Effector memory CD8-positive, alpha-beta T cell (primary cell): Measurements from ENCODE around the gene PRAF2.

ENCODE experiments used
- ATAC-seq: fragments of 150-1000 bp; cut with Tn5 transposase; replicated peaks from 2 replicates; pipeline ENCODE4 v1.10.0; 2021; ENCODE audit warnings: mild to moderate bottlenecking, moderate library complexity
- DNase-seq, 3 experiments: peaks; one replicate each; pipeline ENCODE4 v3.0.0; 2021
- H3K27ac Mint-ChIP-seq, 2 donors: one replicate each; pipeline ENCODE4 v1.8.0; 2022; ENCODE audit warnings: mild to moderate bottlenecking in 2 of 2, mixed read lengths in 2 of 2, moderate library complexity in 2 of 2
- H3K27me3 Mint-ChIP-seq, 2 donors: one replicate each; pipeline ENCODE4 v1.8.0; 2022; ENCODE audit warnings: mixed read lengths in 2 of 2
- H3K36me3 Mint-ChIP-seq: one replicate; pipeline ENCODE4 v1.8.0; 2022; ENCODE audit warnings: mild to moderate bottlenecking, moderate library complexity, mixed read lengths; ENCODE audit not compliant: insufficient read depth
- H3K4me1 Mint-ChIP-seq, 2 donors: one replicate each; pipeline ENCODE4 v1.8.0; 2022; ENCODE audit warnings: low read depth in 2 of 2, mixed read lengths in 2 of 2
- H3K4me3 Mint-ChIP-seq, 2 donors: one replicate each; pipeline ENCODE4 v1.8.0; 2022; ENCODE audit warnings: mild to moderate bottlenecking in 2 of 2, mixed read lengths in 2 of 2, moderate library complexity in 2 of 2
- H3K9me3 Mint-ChIP-seq, 2 donors: one replicate each; pipeline ENCODE4 v1.8.0; 2022; ENCODE audit warnings: mixed read lengths in 2 of 2

Gene PRAF2

DNA sequence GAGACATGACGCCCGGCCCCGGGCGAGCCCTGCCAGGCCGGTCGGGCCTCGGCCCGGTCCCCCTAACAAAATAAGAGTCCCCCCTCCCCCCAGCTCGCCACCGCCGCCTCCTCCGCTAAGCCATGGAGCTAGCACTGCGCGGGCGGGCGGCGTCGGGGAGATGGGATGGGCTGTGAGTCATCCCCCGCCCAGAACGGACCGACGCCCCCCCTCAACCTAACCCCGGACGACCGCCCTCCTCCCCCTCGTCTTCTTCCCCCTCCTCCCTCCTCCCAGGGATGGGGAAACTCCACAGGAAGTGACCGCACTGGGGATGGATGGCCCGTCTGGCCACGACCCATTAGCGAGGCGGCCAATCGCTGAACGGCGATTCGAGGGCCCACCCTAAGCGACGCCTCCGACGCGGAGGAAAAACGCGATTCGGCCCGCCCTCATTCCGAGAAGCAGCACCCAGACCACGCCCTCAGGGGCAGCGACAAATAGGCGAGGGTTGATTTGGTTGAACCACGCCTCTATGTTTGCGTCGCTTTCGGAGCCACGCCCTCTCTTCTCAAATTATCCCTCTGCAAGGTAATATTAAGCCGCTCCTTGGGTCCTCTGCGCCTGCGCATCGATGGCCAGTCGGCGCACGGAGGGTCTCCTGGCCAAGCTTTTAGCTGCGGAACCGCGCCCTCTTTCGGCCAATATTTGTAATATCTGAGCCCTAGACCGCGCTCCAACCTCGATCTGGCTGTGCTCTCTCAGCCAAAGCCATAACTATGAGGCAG lies 30.4 kb downstream of the PRAF2 start, which contains the start of gene TFE3:
Gene TFE3 (minus strand): TSS at position 138 of the 767 bp plus-strand sequence. CDS start 131 bp downstream, at position 7.
- Mint-ChIP-seq H3K27ac (peak within 1 kb of the TSS; percentile 93 to 95), H3K27me3 (no peaks in the 10 kb centered on the region), H3K9me3 (no peaks in the 10 kb centered on the region), H3K4me1 (peaks cover 14 to 30% of the 10 kb centered on the region in 2 donors), H3K36me3 (peaks cover 6% of the 10 kb centered on the region), H3K4me3 (peak within 1 kb of the TSS; percentile 78 to 86)
- peak; percentile 86 for ATAC-seq
- DNase-seq: peak; percentile 91 to 93 (median 92)

DNA sequence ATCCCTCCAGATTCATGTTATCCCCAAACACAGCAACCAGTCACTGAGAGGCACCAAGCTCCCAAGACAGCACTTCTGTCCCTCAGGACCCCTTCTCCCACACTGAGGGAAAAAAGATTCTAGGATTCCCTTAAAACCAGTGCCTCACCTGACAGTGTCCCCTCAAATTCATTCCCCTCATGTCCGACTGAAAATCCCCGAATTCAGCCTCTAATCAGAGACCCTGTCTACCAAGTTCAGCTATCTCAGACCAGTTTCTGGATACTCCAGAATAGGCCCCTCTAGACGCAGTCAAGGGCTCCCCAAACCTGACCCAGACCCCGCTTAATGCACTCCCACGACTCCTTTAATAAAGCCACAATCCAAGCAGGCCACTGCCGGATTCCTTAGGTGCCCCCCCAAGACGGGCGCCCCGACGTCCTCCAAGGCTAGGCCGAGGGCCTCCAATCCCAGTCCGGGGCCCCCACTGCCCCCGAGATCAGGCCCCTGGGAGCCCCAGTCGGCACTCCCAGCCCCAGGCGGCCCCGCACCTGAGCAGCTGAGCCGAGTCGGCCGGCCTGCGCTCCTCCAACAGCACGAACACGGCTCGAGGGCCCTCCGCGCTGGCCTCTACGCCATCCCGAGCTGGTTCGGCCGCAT lies 31.1 kb downstream of the PRAF2 start:
- peak; percentile 0 for ATAC-seq
- peaks cover 11% of the 10 kb centered on the region for H3K36me3 Mint-ChIP-seq
- peaks cover 14 to 30% of the 10 kb centered on the region in 2 donors for H3K4me1 Mint-ChIP-seq
- DNase-seq: no peak
- peak overlapping the region; percentile 93 to 95 for H3K27ac Mint-ChIP-seq
- H3K27me3 Mint-ChIP-seq: no peaks in the 10 kb centered on the region
- no peaks in the 10 kb centered on the region for H3K9me3 Mint-ChIP-seq
- peak overlapping the region; percentile 78 to 86 for H3K4me3 Mint-ChIP-seq

DNA sequence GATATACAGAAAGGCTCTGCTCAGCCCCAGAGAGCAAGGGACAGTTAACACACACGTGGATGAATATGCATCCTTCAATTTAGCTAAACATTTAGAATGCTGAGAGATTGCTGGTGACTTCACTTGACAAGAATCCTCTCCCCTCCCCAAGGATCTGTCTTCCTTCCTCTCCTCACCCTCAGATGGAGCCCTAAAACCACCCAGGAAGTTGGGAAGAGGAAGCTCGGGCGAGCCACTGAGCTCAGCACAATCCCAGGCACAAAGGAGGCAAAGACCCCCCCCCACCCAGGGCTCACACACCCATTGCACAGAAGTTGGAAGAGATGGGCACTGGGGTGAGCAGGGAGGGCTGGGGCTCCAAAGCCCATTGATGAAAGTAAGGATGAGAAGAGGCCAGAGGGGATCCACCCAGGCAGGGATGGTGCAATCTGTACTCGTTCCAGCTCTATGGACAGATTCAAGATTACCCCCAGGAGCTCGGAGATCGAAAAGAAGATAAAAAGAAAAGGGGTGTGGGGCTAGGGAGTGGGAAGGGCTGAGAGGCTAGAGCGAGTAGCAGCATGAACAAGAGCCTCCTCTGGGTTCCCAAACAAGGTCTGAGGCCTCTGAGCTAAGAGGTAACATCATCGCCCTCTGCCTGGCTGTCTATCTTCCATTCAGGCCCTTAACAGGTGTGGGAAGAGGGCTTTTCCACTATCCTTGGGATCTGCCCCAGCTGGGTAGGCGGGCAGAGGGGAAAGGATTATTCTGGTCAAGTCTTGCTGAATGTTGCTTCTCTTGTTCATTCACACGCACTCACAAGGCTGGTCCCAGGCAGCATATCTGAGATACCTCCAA lies 31.8 kb downstream of the PRAF2 start:
- Mint-ChIP-seq H3K27me3 (no peaks in the 10 kb centered on the region), H3K27ac (peak overlapping the region; percentile 93 to 95), H3K4me3 (peak overlapping the region; percentile 78 to 86), H3K4me1 (peaks cover 14 to 30% of the 10 kb centered on the region in 2 donors), H3K36me3 (peaks cover 19% of the 10 kb centered on the region), H3K9me3 (no peaks in the 10 kb centered on the region)
- DNase-seq (no peak), ATAC-seq (no peak)

DNA sequence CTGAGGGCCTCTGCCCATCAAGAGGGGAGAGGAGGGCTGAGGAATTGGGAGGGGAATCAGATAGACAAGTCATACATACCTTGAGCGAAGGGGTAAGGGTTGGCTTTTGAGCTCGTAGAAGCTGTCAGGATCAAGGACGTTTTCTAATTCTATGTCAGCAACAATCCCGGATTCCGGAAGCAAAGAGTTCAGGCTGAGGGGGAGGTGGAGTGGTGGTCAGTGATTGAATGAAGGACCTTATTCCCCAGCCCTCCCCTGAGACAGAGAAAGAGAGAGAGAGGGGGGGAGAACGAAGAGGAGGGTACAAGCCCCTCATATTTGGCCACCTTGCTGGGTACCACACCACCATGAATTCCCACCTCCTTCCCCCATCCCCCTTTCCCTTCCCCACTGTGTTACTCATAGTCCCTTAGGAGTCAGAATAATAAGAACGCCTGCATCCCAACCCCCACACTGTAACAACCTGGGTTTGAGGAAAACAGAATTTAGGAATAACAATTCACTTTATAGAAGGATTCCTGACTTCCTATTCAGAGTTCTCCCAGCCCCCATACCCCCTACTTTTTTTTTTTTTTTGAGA lies 33.3 kb downstream of the PRAF2 start:
- Mint-ChIP-seq H3K27me3 (no peaks in the 10 kb centered on the region), H3K4me3 (peak overlapping the region in 1 of 2 donors; percentile 40), H3K4me1 (peaks cover 14 to 30% of the 10 kb centered on the region in 2 donors), H3K36me3 (peaks cover 25% of the 10 kb centered on the region), H3K9me3 (no peaks in the 10 kb centered on the region), H3K27ac (peak overlapping the region in 1 of 2 donors; percentile 93)
- DNase-seq (no peak), ATAC-seq (no peak)

DNA sequence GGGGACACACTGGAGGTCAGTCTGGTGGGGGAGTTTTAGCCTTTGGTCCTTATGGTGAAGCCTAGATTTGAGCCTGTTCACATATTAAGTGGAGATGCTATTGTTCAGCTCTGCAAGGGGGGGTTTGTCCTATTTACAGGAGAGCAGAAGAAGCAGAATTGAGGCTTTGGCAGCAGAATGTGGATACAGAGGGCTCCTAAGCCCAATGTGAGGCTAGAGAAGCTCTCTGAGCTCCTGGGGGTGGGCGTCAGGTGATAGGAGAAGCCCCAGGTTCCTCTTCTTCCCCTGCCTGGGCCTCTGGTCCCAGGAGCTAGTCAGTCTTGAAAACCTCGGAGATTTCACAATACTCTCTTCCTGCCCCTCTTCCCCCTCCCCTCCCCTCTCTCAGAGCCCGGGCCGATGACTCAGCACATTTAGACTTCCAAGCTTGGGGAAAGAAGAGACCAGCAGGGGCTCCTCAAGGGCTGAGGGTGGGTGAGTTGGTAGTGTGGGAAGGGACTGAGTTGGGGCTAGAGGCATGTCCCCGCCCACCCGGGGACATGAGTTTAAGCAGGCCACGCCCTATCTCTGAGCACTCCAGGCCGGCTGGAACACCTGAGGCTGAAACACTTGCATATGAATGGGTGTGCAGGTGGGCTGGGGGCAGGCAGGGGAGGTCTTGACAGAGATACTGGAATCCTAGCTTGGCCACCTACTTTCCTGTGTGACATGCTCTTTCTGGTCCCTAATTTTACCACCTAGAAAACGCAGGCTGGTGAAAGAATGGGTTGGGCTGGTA lies 34.0 kb downstream of the PRAF2 start:
- H3K4me1 Mint-ChIP-seq: peaks cover 14 to 30% of the 10 kb centered on the region in 2 donors
- no peak for ATAC-seq
- H3K27me3 Mint-ChIP-seq: no peaks in the 10 kb centered on the region
- peak overlapping the region; percentile 3 to 40 for H3K4me3 Mint-ChIP-seq
- peak in 2 of 3 experiments; percentile 3 to 12 for DNase-seq
- H3K27ac Mint-ChIP-seq: peak overlapping the region; percentile 54 to 85
- peaks cover 29% of the 10 kb centered on the region for H3K36me3 Mint-ChIP-seq
- no peaks in the 10 kb centered on the region for H3K9me3 Mint-ChIP-seq

DNA sequence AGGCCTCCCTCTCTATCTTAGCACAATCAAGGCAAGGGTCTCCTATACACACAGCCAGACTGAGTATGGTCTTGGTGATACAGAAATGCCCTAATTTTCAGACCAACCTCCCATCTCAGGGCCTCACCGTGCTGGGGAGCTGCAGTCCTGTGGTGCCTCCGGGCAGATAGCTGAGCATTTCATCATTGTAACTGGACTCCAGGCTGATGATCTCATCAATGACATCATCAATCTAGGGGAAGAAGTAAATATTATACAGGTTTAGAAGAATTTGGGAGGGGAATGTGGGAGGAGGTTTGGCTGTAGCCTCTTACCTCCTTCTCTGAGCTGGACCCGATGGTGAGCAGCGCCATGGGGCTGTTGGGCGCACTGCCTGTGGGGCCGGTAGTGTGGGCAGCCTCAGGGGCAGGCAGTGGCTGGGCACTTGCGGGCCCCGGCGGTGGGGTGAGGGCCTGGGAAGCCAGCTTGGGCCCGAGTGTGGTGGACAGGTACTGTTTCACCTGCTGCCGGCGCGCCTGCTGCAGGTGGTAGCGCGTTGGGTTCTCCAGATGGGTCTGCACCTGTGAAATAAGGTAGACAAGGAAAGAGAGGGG lies 35.8 kb downstream of the PRAF2 start:
- Mint-ChIP-seq H3K4me1 (peaks cover 14 to 26% of the 10 kb centered on the region in 2 donors), H3K9me3 (no peaks in the 10 kb centered on the region), H3K4me3 (no peak overlapping the region), H3K27me3 (no peaks in the 10 kb centered on the region), H3K27ac (no peak overlapping the region), H3K36me3 (peaks cover 42% of the 10 kb centered on the region)
- no peak for DNase-seq
- ATAC-seq: no peak

DNA sequence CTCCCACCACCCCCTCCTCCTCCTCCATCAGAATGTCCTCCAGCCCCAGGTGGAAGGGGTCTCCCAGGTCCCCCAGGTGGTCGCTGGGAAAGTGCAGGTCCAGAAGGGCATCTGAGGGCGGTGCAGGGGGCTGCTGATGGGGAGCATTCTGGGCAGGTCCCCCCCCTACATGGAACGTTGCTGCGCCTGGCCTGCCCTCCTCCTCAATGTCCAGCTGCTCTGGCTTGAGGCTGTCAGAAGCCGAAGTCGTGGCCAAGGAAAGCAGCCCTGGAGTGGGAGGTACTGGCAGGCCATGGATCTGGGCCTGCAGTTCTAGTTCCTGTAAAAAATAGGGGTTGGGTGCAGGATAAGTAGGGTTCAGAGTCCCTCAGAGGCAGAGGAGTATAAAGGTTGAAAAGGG lies 43.5 kb downstream of the PRAF2 start:
- Mint-ChIP-seq H3K4me1 (no peaks in the 10 kb centered on the region), H3K27me3 (no peaks in the 10 kb centered on the region), H3K9me3 (no peaks in the 10 kb centered on the region), H3K4me3 (no peak overlapping the region), H3K27ac (no peak overlapping the region), H3K36me3 (peaks cover 36% of the 10 kb centered on the region)
- DNase-seq (no peak), ATAC-seq (no peak)

DNA sequence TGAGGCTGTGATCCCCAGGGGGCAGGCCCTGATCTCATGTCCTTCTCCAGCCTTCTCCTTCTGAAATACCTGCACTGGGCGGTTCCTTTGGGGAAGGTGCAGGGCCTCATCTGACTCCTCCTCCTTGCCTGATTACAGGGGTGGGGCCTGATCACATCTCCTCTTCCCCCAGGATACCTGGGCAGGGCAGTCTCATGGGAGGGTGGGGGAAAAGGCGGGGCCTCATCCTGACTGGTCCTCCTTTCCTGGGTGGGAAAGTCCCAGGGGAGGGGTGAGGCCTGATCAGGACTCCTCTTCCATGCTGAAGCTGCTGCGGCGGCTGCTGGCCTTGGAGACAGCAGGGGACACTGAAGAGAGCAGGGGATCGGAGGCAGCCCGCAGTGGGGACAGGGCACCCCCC lies 43.9 kb downstream of the PRAF2 start:
- no peaks in the 10 kb centered on the region for H3K27me3 Mint-ChIP-seq
- ATAC-seq (no peak), DNase-seq (no peak)
- H3K36me3 Mint-ChIP-seq: peaks cover 35% of the 10 kb centered on the region
- no peaks in the 10 kb centered on the region for H3K9me3 Mint-ChIP-seq
- no peak overlapping the region for H3K4me3 Mint-ChIP-seq
- no peaks in the 10 kb centered on the region for H3K4me1 Mint-ChIP-seq
- H3K27ac Mint-ChIP-seq: no peak overlapping the region
